GM21529 (cell line): ENCODE results near the gene GPR180.

Experiments
- ATAC-seq: cut with Tn5 transposase; IDR thresholded peaks from one replicate; pipeline ENCODE4 v1.9.1; 2021; ENCODE audit not compliant: unreplicated experiment

GPR180 gene

DNA sequence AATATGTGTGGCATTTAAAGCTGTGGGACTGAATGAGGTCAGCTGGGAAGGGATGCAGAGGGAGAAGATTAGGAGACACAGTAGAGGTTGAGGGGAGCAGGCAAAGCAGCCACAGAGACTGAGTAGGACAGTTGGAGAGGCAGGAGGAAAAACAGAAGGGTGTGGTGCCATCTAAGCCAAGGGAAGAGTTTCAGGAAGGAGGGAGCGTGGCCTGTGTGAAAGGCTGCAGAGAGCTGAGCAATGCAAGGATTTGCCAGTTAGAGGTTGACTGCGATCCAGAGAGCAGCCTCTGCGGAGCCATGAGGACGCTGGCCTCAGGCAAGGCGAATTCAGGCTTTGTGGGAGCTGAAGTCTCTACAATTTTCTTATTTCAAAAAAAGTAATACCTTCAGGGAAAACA is 81.8 kb downstream of the GPR180 start:
- ATAC-seq, result no peak
